Measurements from ENCODE around the gene CALML6. TPM values are rescaled to one million over a fixed set of nuclear protein-coding genes. Genes with fewer than 3 reads are reported as not detected.

CALML6 gene
- total and polyA plus RNA-seq, 2 experiments from 2014 or later, result 0.87 TPM; not detected in 1

DNA sequence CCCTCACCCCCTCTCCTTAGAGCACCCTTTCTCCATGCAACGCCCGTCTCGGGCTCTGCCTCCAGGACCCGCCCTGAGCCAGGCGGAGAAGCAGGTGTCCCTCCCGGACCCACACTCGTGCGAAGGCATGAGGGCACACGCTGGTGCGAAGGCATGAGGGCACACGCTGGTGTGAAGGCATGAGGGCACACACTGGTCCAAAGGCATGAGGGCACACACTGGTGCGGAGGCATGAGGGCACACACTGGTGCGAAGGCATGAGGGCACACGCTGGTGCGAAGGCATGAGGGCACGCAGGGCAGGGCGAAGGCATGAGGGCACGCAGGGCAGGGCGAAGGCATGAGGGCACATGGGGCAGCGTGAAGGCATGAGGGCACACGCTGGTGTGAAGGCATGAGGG is 9.8 kb downstream of the CALML6 start:
- H3K36me3 Mint-ChIP-seq (ENCODE audit: low read depth), result no peaks in the 10 kb centered on the region
- Histone ChIP-seq H2AFZ (no peak overlapping the region), H3K79me2 (replicated peaks; ENCODE audit: insufficient read depth) (no peaks in the 10 kb centered on the region), H3F3A (replicated peaks; ENCODE audit: low read depth) (0 out of 2 replicates have a peak, but pooled peaks cover 5% of the 10 kb centered on the region), H3K4me3 (no peak overlapping the region), H3K27me3 (ENCODE audit: insufficient read depth) (no peaks in the 10 kb centered on the region), H4K20me1 (replicated peaks; ENCODE audit: insufficient read depth) (no peaks in the 10 kb centered on the region), H3K36me3 (ENCODE audit: insufficient read depth) (no peaks in the 10 kb centered on the region), H3K4me1 (ENCODE audit: insufficient read depth) (no peaks in the 10 kb centered on the region), H3K4me2 (no peak overlapping the region), H3K27ac (ENCODE audit: low read depth) (no peak overlapping the region), H3K9me2 (ENCODE audit: insufficient read depth) (no peaks in the 10 kb centered on the region)
- no peak overlapping the region for H3K27ac Mint-ChIP-seq
- H3K4me1 Mint-ChIP-seq, result no peaks in the 10 kb centered on the region; the same call in 2 of the 3 replicates
- H3K4me3 Mint-ChIP-seq, result no peak overlapping the region
- H3K9me3 Mint-ChIP-seq, result peaks cover 12% of the 10 kb centered on the region
- TF ChIP-seq STAT1 (IDR thresholded peaks at IDR 0.05; ENCODE audit: unreplicated experiment) (no peak), ZNF114 (CRISPR knock-in tag; IDR thresholded peaks at IDR 0.05) (no peak), CREB1 (CRISPR knock-in tag; IDR thresholded peaks at IDR 0.05; ENCODE audit: low read depth) (no peak), ZNF462 (CRISPR knock-in tag; IDR thresholded peaks at IDR 0.05) (no peak), ZNF331 (CRISPR knock-in tag; IDR thresholded peaks at IDR 0.05; ENCODE audit: low read depth) (no peak), EZH2 (IDR thresholded peaks at IDR 0.05; ENCODE audit: low read depth, unreplicated experiment) (no peak), POLR2AphosphoS5 (IDR thresholded peaks at IDR 0.05; ENCODE audit: low read depth) (no peak), EZH2phosphoT487 (IDR thresholded peaks at IDR 0.05; ENCODE audit: unreplicated experiment) (no peak), NANOG (IDR thresholded peaks at IDR 0.05; ENCODE audit: borderline replicate concordance) (no peak), JUNB (IDR thresholded peaks at IDR 0.05; ENCODE audit: unreplicated experiment) (no peak)
- TF ChIP-seq, protein P1, sequence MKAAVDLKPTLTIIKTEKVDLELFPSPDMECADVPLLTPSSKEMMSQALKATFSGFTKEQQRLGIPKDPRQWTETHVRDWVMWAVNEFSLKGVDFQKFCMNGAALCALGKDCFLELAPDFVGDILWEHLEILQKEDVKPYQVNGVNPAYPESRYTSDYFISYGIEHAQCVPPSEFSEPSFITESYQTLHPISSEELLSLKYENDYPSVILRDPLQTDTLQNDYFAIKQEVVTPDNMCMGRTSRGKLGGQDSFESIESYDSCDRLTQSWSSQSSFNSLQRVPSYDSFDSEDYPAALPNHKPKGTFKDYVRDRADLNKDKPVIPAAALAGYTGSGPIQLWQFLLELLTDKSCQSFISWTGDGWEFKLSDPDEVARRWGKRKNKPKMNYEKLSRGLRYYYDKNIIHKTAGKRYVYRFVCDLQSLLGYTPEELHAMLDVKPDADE (IDR thresholded peaks at IDR 0.05), result no peak
- TF ChIP-seq, protein P2, sequence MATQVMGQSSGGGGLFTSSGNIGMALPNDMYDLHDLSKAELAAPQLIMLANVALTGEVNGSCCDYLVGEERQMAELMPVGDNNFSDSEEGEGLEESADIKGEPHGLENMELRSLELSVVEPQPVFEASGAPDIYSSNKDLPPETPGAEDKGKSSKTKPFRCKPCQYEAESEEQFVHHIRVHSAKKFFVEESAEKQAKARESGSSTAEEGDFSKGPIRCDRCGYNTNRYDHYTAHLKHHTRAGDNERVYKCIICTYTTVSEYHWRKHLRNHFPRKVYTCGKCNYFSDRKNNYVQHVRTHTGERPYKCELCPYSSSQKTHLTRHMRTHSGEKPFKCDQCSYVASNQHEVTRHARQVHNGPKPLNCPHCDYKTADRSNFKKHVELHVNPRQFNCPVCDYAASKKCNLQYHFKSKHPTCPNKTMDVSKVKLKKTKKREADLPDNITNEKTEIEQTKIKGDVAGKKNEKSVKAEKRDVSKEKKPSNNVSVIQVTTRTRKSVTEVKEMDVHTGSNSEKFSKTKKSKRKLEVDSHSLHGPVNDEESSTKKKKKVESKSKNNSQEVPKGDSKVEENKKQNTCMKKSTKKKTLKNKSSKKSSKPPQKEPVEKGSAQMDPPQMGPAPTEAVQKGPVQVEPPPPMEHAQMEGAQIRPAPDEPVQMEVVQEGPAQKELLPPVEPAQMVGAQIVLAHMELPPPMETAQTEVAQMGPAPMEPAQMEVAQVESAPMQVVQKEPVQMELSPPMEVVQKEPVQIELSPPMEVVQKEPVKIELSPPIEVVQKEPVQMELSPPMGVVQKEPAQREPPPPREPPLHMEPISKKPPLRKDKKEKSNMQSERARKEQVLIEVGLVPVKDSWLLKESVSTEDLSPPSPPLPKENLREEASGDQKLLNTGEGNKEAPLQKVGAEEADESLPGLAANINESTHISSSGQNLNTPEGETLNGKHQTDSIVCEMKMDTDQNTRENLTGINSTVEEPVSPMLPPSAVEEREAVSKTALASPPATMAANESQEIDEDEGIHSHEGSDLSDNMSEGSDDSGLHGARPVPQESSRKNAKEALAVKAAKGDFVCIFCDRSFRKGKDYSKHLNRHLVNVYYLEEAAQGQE (IDR thresholded peaks at IDR 0.05; ENCODE audit: unreplicated experiment), result no peak
- TF ChIP-seq, protein P3, sequence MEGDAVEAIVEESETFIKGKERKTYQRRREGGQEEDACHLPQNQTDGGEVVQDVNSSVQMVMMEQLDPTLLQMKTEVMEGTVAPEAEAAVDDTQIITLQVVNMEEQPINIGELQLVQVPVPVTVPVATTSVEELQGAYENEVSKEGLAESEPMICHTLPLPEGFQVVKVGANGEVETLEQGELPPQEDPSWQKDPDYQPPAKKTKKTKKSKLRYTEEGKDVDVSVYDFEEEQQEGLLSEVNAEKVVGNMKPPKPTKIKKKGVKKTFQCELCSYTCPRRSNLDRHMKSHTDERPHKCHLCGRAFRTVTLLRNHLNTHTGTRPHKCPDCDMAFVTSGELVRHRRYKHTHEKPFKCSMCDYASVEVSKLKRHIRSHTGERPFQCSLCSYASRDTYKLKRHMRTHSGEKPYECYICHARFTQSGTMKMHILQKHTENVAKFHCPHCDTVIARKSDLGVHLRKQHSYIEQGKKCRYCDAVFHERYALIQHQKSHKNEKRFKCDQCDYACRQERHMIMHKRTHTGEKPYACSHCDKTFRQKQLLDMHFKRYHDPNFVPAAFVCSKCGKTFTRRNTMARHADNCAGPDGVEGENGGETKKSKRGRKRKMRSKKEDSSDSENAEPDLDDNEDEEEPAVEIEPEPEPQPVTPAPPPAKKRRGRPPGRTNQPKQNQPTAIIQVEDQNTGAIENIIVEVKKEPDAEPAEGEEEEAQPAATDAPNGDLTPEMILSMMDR (conservative IDR thresholded peaks at IDR 0.05; ENCODE audit: low read depth in 2 of 2), result no peak
- H3K27me3 Mint-ChIP-seq (ENCODE audit: insufficient read depth, low read depth, poor library complexity), result peaks cover 7% of the 10 kb centered on the region
- DNase-seq (ENCODE audit: low spot score), result no peak
- ATAC-seq, result no peak

All from GM23338 (cell line).